Endothelial cell of umbilical vein (primary cell): Measurements from ENCODE around the gene THUMPD3. TPM values are rescaled to one million over a fixed set of nuclear protein-coding genes. Genes with fewer than 3 reads are reported as not detected.

Source experiments
- BruUV-seq: library from RNA; stranded (reverse); fragments of 400-500 nt; replicated peaks from 2 replicates; lab custom pipeline; 2021; lab: Mats Ljungman, UMichigan
- CTCF ChIA-PET: fragments of 300-600, 350-600 bp; sonication (Branson Sonifier 250); formaldehyde crosslinking; loops from one replicate; lab custom pipeline; 2021; ENCODE audit warnings: antibody characterized with exemption, inconsistent platforms; lab: Charles Lee
- POLR2A ChIA-PET: fragments of 300-600, 350-600 bp; sonication (Branson Sonifier 250); formaldehyde crosslinking; loops from one replicate; lab custom pipeline; 2021; ENCODE audit warnings: antibody characterized with exemption, inconsistent platforms; lab: Charles Lee
- DNase-seq: peaks from one replicate; pipeline ENCODE4 v3.0.0-alpha.2; 2011; ENCODE audit warnings: low read depth, low spot score
- FAIRE-seq: peaks from 2 replicates; lab custom pipeline; 2011; peaks lifted over from hg19 to GRCh38; lab: Jason Lieb, UNC
- H2AFZ ChIP-seq: 2 replicates; pipeline ENCODE4 v1.6.0; 2012; ENCODE audit warnings: low read depth, low read length, control low read depth, inconsistent platforms
- H3K27ac ChIP-seq: 2 replicates; pipeline ENCODE4 v1.5.1; 2011; ENCODE audit warnings: low read depth, mild to moderate bottlenecking, control low read depth, low read length, moderate library complexity; ENCODE audit not compliant: insufficient read depth
- H3K27me3 ChIP-seq, 2 experiments: 2 replicates each; pipeline versions ENCODE4 v1.6.0 to v1.6.1; 2011; ENCODE audit warnings: low read length in 2 of 2, mixed read lengths in 1 of 2; ENCODE audit not compliant: control insufficient read depth in 2 of 2, insufficient read depth in 2 of 2
- H3K36me3 ChIP-seq, 2 experiments: 2 replicates in 1 of 2; 3 replicates in 1 of 2; pipeline ENCODE4 v1.5.1; 2011; ENCODE audit warnings: low read length in 2 of 2, mild to moderate bottlenecking in 1 of 2, moderate library complexity in 1 of 2; ENCODE audit not compliant: control insufficient read depth in 2 of 2, insufficient read depth in 2 of 2; ENCODE audit errors: extremely low read depth in 1 of 2
- H3K4me1 ChIP-seq: 3 replicates; pipeline ENCODE4 v1.5.1; 2011; ENCODE audit warnings: mild to moderate bottlenecking, low read length; ENCODE audit not compliant: control insufficient read depth, insufficient read depth; ENCODE audit errors: extremely low read depth
- H3K4me2 ChIP-seq: 2 replicates; pipeline ENCODE4 v1.6.1; 2011; ENCODE audit warnings: low read length, control low read depth, mixed read lengths; ENCODE audit not compliant: insufficient read depth
- H3K4me3 ChIP-seq, 3 experiments: fragments of 200-600 bp in 1 of 3; sonication (generic), shearing (Covaris generic) in 1 of 3; replicated peaks in 1 of 3; 2 replicates each; pipeline ENCODE4 v1.5.1; 2011 to 2016; ENCODE audit warnings: control low read depth in 3 of 3, low read length in 3 of 3, mild to moderate bottlenecking in 2 of 3, inconsistent platforms in 1 of 3, low read depth in 1 of 3, moderate library complexity in 1 of 3; ENCODE audit not compliant: insufficient read depth in 1 of 3
- H3K79me2 ChIP-seq: 2 replicates; pipeline ENCODE4 v1.6.0; 2012; ENCODE audit warnings: low read length, inconsistent platforms; ENCODE audit not compliant: control insufficient read depth, insufficient read depth
- H3K9ac ChIP-seq: replicated peaks from 2 replicates; pipeline ENCODE3; 2011; ENCODE audit warnings: low read length, control low read depth; ENCODE audit not compliant: insufficient read depth; ENCODE audit errors: extremely low read depth
- H3K9me1 ChIP-seq: replicated peaks from 3 replicates; pipeline ENCODE4 v1.6.0; 2011; ENCODE audit warnings: mild to moderate bottlenecking, low read length; ENCODE audit not compliant: control insufficient read depth, insufficient read depth; ENCODE audit errors: extremely low read depth
- H3K9me3 ChIP-seq: replicated peaks from 2 replicates; pipeline ENCODE4 v1.5.1; 2012; ENCODE audit warnings: low read length, inconsistent platforms; ENCODE audit not compliant: control insufficient read depth, insufficient read depth
- H4K20me1 ChIP-seq: replicated peaks from 2 replicates; pipeline ENCODE3; 2011; ENCODE audit warnings: mild to moderate bottlenecking, low read length; ENCODE audit not compliant: control insufficient read depth, insufficient read depth; ENCODE audit errors: extremely low read depth
- CTCF ChIP-seq, 2 donors: IDR thresholded peaks; 1 replicate in 1 of 2; 2 replicates in 1 of 2; pipeline ENCODE4 v1.5.1; 2011; ENCODE audit warnings: low read length in 2 of 2, mild to moderate bottlenecking in 2 of 2, moderate library complexity in 2 of 2, control low read depth in 1 of 2, inconsistent platforms in 1 of 2, low read depth in 1 of 2; ENCODE audit not compliant: insufficient read depth in 1 of 2; ENCODE audit errors: extremely low read depth in 1 of 2
- EZH2 ChIP-seq: IDR thresholded peaks from 2 replicates; pipeline ENCODE4 v1.6.1; 2012; ENCODE audit warnings: borderline replicate concordance, low read depth, mild to moderate bottlenecking, moderate library complexity, low read length, inconsistent platforms; ENCODE audit not compliant: severe bottlenecking
- FOS ChIP-seq: IDR thresholded peaks from 2 replicates; pipeline ENCODE4 v1.6.1; 2011; ENCODE audit warnings: mild to moderate bottlenecking, low read length, moderate library complexity, borderline replicate concordance; ENCODE audit not compliant: insufficient read depth
- GATA2 ChIP-seq: IDR thresholded peaks from 2 replicates; pipeline ENCODE4 v1.7.0; 2011; ENCODE audit warnings: low read depth, mild to moderate bottlenecking, moderate library complexity, mixed read lengths, low read length; ENCODE audit not compliant: insufficient read length, insufficient read depth
- JUN ChIP-seq: IDR thresholded peaks from 2 replicates; pipeline ENCODE4 v1.6.1; 2011; ENCODE audit warnings: borderline replicate concordance, low read depth; ENCODE audit not compliant: insufficient read length, insufficient read depth
- MAX ChIP-seq: IDR thresholded peaks from 2 replicates; pipeline ENCODE4 v1.6.1; 2011; ENCODE audit not compliant: insufficient read depth, insufficient read length
- MYC ChIP-seq: IDR thresholded peaks from one replicate; pipeline ENCODE4 v1.6.1; 2011; ENCODE audit warnings: mild to moderate bottlenecking, low read depth, low read length
- POLR2A ChIP-seq: IDR thresholded peaks from 2 replicates; pipeline ENCODE4 v1.6.1; 2012; ENCODE audit warnings: low read depth, mild to moderate bottlenecking, control low read depth, low read length
- POLR2AphosphoS5 ChIP-seq: IDR thresholded peaks from 2 replicates; pipeline ENCODE4 v1.6.1; 2012; ENCODE audit warnings: low read depth, mild to moderate bottlenecking, control low read depth, low read length, moderate library complexity; ENCODE audit not compliant: insufficient read depth
- dilution Hi-C: fragments of 300-500 bp; cut with MboI; formaldehyde crosslinking; loops from one replicate; pipeline ENCODE4 v1.15.0; 2019; ENCODE audit warnings: low sequenced_read_pairs; ENCODE audit not compliant: extremely low pct_ligation_motif_present
- intact Hi-C: fragments of 100-400 bp; cut with micrococcal nuclease; formaldehyde crosslinking; loops from one replicate; pipeline ENCODE4 v1.10.0; 2022
- polyA plus RNA-seq, 4 experiments: library from polyadenylated mRNA; depleted of rRNA in 3 of 4; stranded (reverse) in 3 of 4; unstranded in 1 of 4; fragments of >200 nt; gene quantifications; 2 replicates each; pipeline versions ENCODE4 v1.2.1 to v1.2.3, GENCODE V29; 2011 to 2012; ENCODE audit warnings: missing spikeins in 1 of 4
- total RNA-seq: library from RNA; stranded (reverse); gene quantifications from 2 replicates; pipeline ENCODE4 v1.2.3, GENCODE V29; 2021

The THUMPD3 gene
- total and polyA plus RNA-seq, 2 donors (not counting 3 experiments of a cell fraction or from before 2014, with no cell fraction given): 10.0 to 26.5 TPM

DNA sequence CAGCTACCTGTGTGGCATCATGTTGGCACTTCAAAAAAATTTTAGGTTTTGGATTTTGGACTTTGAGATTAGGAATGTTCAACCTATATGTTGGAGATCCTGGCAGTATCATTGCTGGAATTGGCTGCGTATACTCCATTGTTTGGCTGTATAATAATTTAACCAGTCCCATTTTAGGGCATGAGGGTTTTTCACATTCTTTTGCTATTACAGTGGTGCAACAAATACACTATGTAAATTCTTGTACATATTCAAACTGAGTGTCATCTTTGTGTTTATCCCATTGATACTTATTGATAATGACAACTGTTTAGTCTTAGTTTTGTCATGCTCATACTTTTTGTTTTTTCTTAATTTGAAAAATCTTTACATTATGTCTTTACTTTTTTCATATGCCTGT lies 6.7 kb downstream of the THUMPD3 start:
- H3K27ac ChIP-seq: no peak overlapping the region
- H3K79me2 ChIP-seq: peaks cover 4% of the 10 kb centered on the region
- H3K9me1 ChIP-seq: no peaks in the 10 kb centered on the region
- no peaks in the 10 kb centered on the region for H3K27me3 ChIP-seq
- no peaks in the 10 kb centered on the region for H3K4me1 ChIP-seq
- no peak overlapping the region for H3K4me3 ChIP-seq
- POLR2A ChIA-PET: interaction anchor here (0.6 to 0.7 kb wide), 2 partner anchors 8 to 68 kb away, joined by 4 to 5 read pairs; no protein-coding TSS in a partner anchor
- CTCF ChIA-PET: interaction anchor here (1.4 kb wide), 1 partner anchor 26 kb away, joined by 3 read pairs; no protein-coding TSS in a partner anchor
- no peaks in the 10 kb centered on the region for H3K9me3 ChIP-seq
- no peaks in the 10 kb centered on the region for H4K20me1 ChIP-seq
- no TSS peak for BruUV-seq
- no peak for FAIRE-seq
- H3K4me2 ChIP-seq: no peak overlapping the region
- H2AFZ ChIP-seq: no peak overlapping the region
- peaks cover 6 to 16% of the 10 kb centered on the region in 2 experiments for H3K36me3 ChIP-seq
- H3K9ac ChIP-seq: no peak overlapping the region
- intact Hi-C loops: no loop called here
- no peak for TF ChIP-seq EZH2
- TF ChIP-seq POLR2AphosphoS5: no peak
- TF ChIP-seq POLR2A: no peak
- TF ChIP-seq MAX: no peak
- TF ChIP-seq MYC: no peak
- no peak for TF ChIP-seq CTCF (IDR thresholded peaks at IDR 0.05; ENCODE audit: extremely low read depth in 1 of 2, insufficient read depth in 1 of 2, low read depth in 1 of 2, low read length in 2 of 2)
- no peak for TF ChIP-seq FOS
- TF ChIP-seq JUN: no peak
- TF ChIP-seq GATA2: no peak
- no peak for DNase-seq
- dilution Hi-C loops: no loop called here
